H9 (cell line): Measurements from ENCODE around the gene ZNF831. TPM values are rescaled to one million over a fixed set of nuclear protein-coding genes. Genes with fewer than 3 reads are reported as not detected.

Experiments
- DNase-seq: peaks from one replicate; pipeline ENCODE4 v3.0.0-alpha.2; 2017
- H2AFZ ChIP-seq: one replicate; pipeline ENCODE4 v1.6.1; 2013; ENCODE audit warnings: mild to moderate bottlenecking, low read length, control low read depth, moderate library complexity
- H2AK5ac ChIP-seq: 2 replicates; pipeline ENCODE4 v1.6.1; 2013; ENCODE audit warnings: low read length, control low read depth, mixed read lengths; ENCODE audit not compliant: insufficient read length
- H2BK120ac ChIP-seq: one replicate; pipeline ENCODE4 v1.6.1; 2013; ENCODE audit warnings: low read depth, mild to moderate bottlenecking, low read length, control low read depth, inconsistent platforms; ENCODE audit not compliant: poor library complexity, severe bottlenecking
- H2BK12ac ChIP-seq: 2 replicates; pipeline ENCODE4 v1.6.1; 2013; ENCODE audit warnings: low read length, control low read depth, mixed read lengths, low read depth; ENCODE audit not compliant: insufficient read length
- H2BK15ac ChIP-seq: 2 replicates; pipeline ENCODE4 v1.6.1; 2013; ENCODE audit warnings: low read depth, low read length, control low read depth
- H2BK20ac ChIP-seq: one replicate; pipeline ENCODE4 v1.6.1; 2013; ENCODE audit warnings: low read depth, mild to moderate bottlenecking, low read length, control low read depth, inconsistent platforms; ENCODE audit not compliant: poor library complexity, severe bottlenecking
- H2BK5ac ChIP-seq: 2 replicates; pipeline ENCODE4 v1.6.1; 2013; ENCODE audit warnings: low read length, control low read depth, mixed read lengths; ENCODE audit not compliant: insufficient read length
- H3K14ac ChIP-seq: 2 replicates; pipeline ENCODE4 v1.6.1; 2013; ENCODE audit warnings: low read length, control low read depth; ENCODE audit not compliant: insufficient read depth
- H3K18ac ChIP-seq: 2 replicates; pipeline ENCODE4 v1.6.1; 2013; ENCODE audit warnings: low read depth, mild to moderate bottlenecking, mixed read lengths, low read length, control low read depth; ENCODE audit not compliant: insufficient read length
- H3K23ac ChIP-seq: 2 replicates; pipeline ENCODE4 v1.6.1; 2013; ENCODE audit warnings: low read length, control low read depth, mixed read lengths, low read depth; ENCODE audit not compliant: insufficient read length
- H3K23me2 ChIP-seq: 2 replicates; pipeline ENCODE4 v1.6.1; 2013; ENCODE audit warnings: low read depth, mild to moderate bottlenecking, mixed read lengths, low read length, control low read depth; ENCODE audit not compliant: insufficient read length, poor library complexity, severe bottlenecking
- H3K27ac ChIP-seq: 2 replicates; pipeline ENCODE4 v1.5.1; 2013; ENCODE audit warnings: low read length, control low read depth, mixed read lengths, low read depth; ENCODE audit not compliant: insufficient read length
- H3K27me3 ChIP-seq: 2 replicates; pipeline ENCODE4 v1.6.1; 2013; ENCODE audit warnings: low read length, control low read depth, inconsistent platforms; ENCODE audit not compliant: insufficient read depth
- H3K4ac ChIP-seq: 2 replicates; pipeline ENCODE4 v1.6.1; 2013; ENCODE audit warnings: low read depth, mild to moderate bottlenecking, control low read depth, inconsistent platforms, low read length, moderate library complexity
- H3K4me1 ChIP-seq: 2 replicates; pipeline ENCODE4 v1.6.1; 2013; ENCODE audit warnings: low read length, control low read depth, inconsistent platforms; ENCODE audit not compliant: insufficient read depth
- H3K4me2 ChIP-seq: 2 replicates; pipeline ENCODE4 v1.6.1; 2013; ENCODE audit warnings: low read length, control low read depth, mixed read lengths; ENCODE audit not compliant: insufficient read length, insufficient read depth
- H3K56ac ChIP-seq: 2 replicates; pipeline ENCODE4 v1.6.1; 2013; ENCODE audit warnings: low read depth, mild to moderate bottlenecking, mixed read lengths, low read length, control low read depth; ENCODE audit not compliant: insufficient read length
- H3K79me1 ChIP-seq: 2 replicates; pipeline ENCODE4 v1.6.1; 2013; ENCODE audit warnings: low read depth, mild to moderate bottlenecking, moderate library complexity, low read length, control low read depth, inconsistent platforms; ENCODE audit not compliant: insufficient read depth, poor library complexity, severe bottlenecking
- H3K79me2 ChIP-seq: 2 replicates; pipeline ENCODE4 v1.6.1; 2013; ENCODE audit warnings: low read length, control low read depth, inconsistent platforms; ENCODE audit not compliant: insufficient read depth
- H3K9ac ChIP-seq: 2 replicates; pipeline ENCODE4 v1.6.1; 2013; ENCODE audit warnings: low read length, control low read depth, mixed read lengths; ENCODE audit not compliant: insufficient read length; ENCODE audit errors: extremely low read depth
- H3K9me3 ChIP-seq: one replicate; pipeline ENCODE4 v1.6.1; 2013; ENCODE audit warnings: low read depth, low read length, inconsistent platforms; ENCODE audit not compliant: control insufficient read depth
- H3T11ph ChIP-seq: one replicate; pipeline ENCODE4 v1.6.1; 2013; ENCODE audit warnings: mild to moderate bottlenecking, low read length, control low read depth, inconsistent platforms
- H4K20me1 ChIP-seq: one replicate; pipeline ENCODE4 v1.6.1; 2013; ENCODE audit not compliant: control insufficient read depth, insufficient read length, insufficient read depth
- H4K5ac ChIP-seq: 2 replicates; pipeline ENCODE4 v1.6.1; 2013; ENCODE audit warnings: low read depth, mild to moderate bottlenecking, mixed read lengths, low read length, control low read depth; ENCODE audit not compliant: insufficient read length
- H4K8ac ChIP-seq: replicated peaks from 2 replicates; pipeline ENCODE4 v1.6.1; 2013; ENCODE audit warnings: low read length, control low read depth, mixed read lengths, low read depth; ENCODE audit not compliant: insufficient read length
- H4K91ac ChIP-seq: 2 replicates; pipeline ENCODE4 v1.6.1; 2013; ENCODE audit warnings: low read depth, mild to moderate bottlenecking, moderate library complexity, mixed read lengths, low read length, control low read depth; ENCODE audit not compliant: insufficient read length
- H3K27ac Mint-ChIP-seq, 3 experiments: 2 replicates in 2 of 3; 3 replicates in 1 of 3; pipeline ENCODE4 v1.8.0; 2020 to 2021; ENCODE audit warnings: mixed read lengths in 3 of 3, mild to moderate bottlenecking in 1 of 3, moderate library complexity in 1 of 3
- H3K27me3 Mint-ChIP-seq: 2 replicates; pipeline ENCODE4 v1.8.0; 2021; ENCODE audit warnings: low read depth, mild to moderate bottlenecking, moderate library complexity, mixed read lengths
- H3K36me3 Mint-ChIP-seq, 3 experiments: 2 replicates in 2 of 3; 3 replicates in 1 of 3; pipeline ENCODE4 v1.8.0; 2020 to 2021; ENCODE audit warnings: low read depth in 3 of 3, mixed read lengths in 3 of 3; ENCODE audit not compliant: insufficient read depth in 1 of 3
- H3K4me1 Mint-ChIP-seq, 2 experiments: 2 replicates each; pipeline ENCODE4 v1.8.0; 2020; ENCODE audit warnings: mixed read lengths in 2 of 2
- H3K4me3 Mint-ChIP-seq, 2 experiments: 2 replicates in 1 of 2; 3 replicates in 1 of 2; pipeline ENCODE4 v1.8.0; 2020 to 2021; ENCODE audit warnings: mild to moderate bottlenecking in 2 of 2, mixed read lengths in 2 of 2, moderate library complexity in 1 of 2
- H3K9me3 Mint-ChIP-seq, 2 experiments: 2 replicates in 1 of 2; 3 replicates in 1 of 2; pipeline ENCODE4 v1.8.0; 2020; ENCODE audit warnings: mild to moderate bottlenecking in 2 of 2, mixed read lengths in 2 of 2, moderate library complexity in 1 of 2
- CTCF ChIP-seq: fragments of 200-600 bp; sonication (generic); conservative IDR thresholded peaks from 3 replicates; pipeline ENCODE4 v1.8.0; 2021; ENCODE audit warnings: antibody characterized with exemption, mild to moderate bottlenecking
- WGBS: extraction: QIAGEN DNeasy Blood & Tissue Kit; methylation state at CpG from one replicate; pipeline ENCODE4 v1.1.7; 2013; ENCODE audit warnings: missing lambda C conversion rate, low lambda C conversion rate, mixed read lengths; ENCODE audit not compliant: insufficient read length; ENCODE audit errors: extremely low coverage; 5-methylcytosine and 5-hydroxymethylcytosine counted together
- total RNA-seq: library from RNA; stranded (reverse); gene quantifications from 2 replicates; pipeline ENCODE4 v1.2.1, GENCODE V29; 2021

Gene ZNF831
- total RNA-seq, 1 experiment from 2014 or later: not detected

- H3K9ac ChIP-seq: no peak overlapping the region
- no peak overlapping the region for H3K4me2 ChIP-seq
- no CpG with 5 or more reads among the region's 5 CpGs for WGBS
- no peaks in the 10 kb centered on the region for H3K79me1 ChIP-seq
- H4K20me1 ChIP-seq: no peaks in the 10 kb centered on the region
- no peak overlapping the region for H3T11ph ChIP-seq
- H3K4me1 Mint-ChIP-seq: peaks cover 38 to 45% of the 10 kb centered on the region in 2 experiments
- H4K5ac ChIP-seq: no peak overlapping the region
- H3K9me3 ChIP-seq: no peaks in the 10 kb centered on the region
- no peak for DNase-seq
- H3K79me2 ChIP-seq: no peaks in the 10 kb centered on the region
- H3K4me3 Mint-ChIP-seq: no peak overlapping the region
- H3K4ac ChIP-seq: no peak overlapping the region
- no peak for TF ChIP-seq CTCF
- no peak overlapping the region for H3K27ac Mint-ChIP-seq
- no peaks in the 10 kb centered on the region; a peak in 1 of 5 replicates for H3K9me3 Mint-ChIP-seq
- no peak overlapping the region for H2AFZ ChIP-seq
- H2AK5ac ChIP-seq: no peak overlapping the region
- no peak overlapping the region for H4K91ac ChIP-seq
- H2BK5ac ChIP-seq: no peak overlapping the region
- 0 out of 2 replicates have a peak, but pooled peaks cover 4% of the 10 kb centered on the region for H3K4me1 ChIP-seq
- H3K27me3 ChIP-seq: peaks cover 1% of the 10 kb centered on the region; the same call in 1 of the 2 replicates
- H2BK12ac ChIP-seq: no peak overlapping the region
- H3K23ac ChIP-seq: no peak overlapping the region
- H3K27ac ChIP-seq: no peak overlapping the region
- peaks cover 5% of the 10 kb centered on the region for H3K23me2 ChIP-seq
- H3K56ac ChIP-seq: no peak overlapping the region
- H3K36me3 Mint-ChIP-seq: no peaks in the 10 kb centered on the region; a peak in 1 of 7 replicates
- no peak overlapping the region for H4K8ac ChIP-seq
- H3K27me3 Mint-ChIP-seq: peaks cover 62% of the 10 kb centered on the region
- no peak overlapping the region for H2BK15ac ChIP-seq
- H3K18ac ChIP-seq: no peak overlapping the region
- no peak overlapping the region for H2BK120ac ChIP-seq
- H3K14ac ChIP-seq: no peak overlapping the region
- no peak overlapping the region for H2BK20ac ChIP-seq
Observed at GRCh38 chr20:59220161-59220560, 56.5 kb downstream of the ZNF831 start.
